Adipocyte (in vitro differentiated cells): ENCODE data around the gene CXCL1.
A peak's percentile ranks its signal among the peaks of the same experiment; 100 is the strongest.

Experiments
- DNase-seq: peaks from one replicate; pipeline ENCODE4 v3.0.0-alpha.2; 2015; ENCODE audit warnings: low read depth
- H3K27me3 ChIP-seq: replicated peaks from 2 replicates; pipeline ENCODE4 v1.7.0; 2013; ENCODE audit warnings: mild to moderate bottlenecking, low read length, moderate library complexity; ENCODE audit not compliant: control insufficient read depth, insufficient read depth
- H3K36me3 ChIP-seq: 2 replicates; pipeline ENCODE4 v1.7.0; 2013; ENCODE audit warnings: low read length, mild to moderate bottlenecking, moderate library complexity; ENCODE audit not compliant: control insufficient read depth, insufficient read depth, severe bottlenecking
- H3K4me1 ChIP-seq: 2 replicates; pipeline ENCODE4 v1.7.0; 2013; ENCODE audit warnings: mild to moderate bottlenecking, low read length, moderate library complexity; ENCODE audit not compliant: control insufficient read depth, insufficient read depth
- H3K4me3 ChIP-seq: 2 replicates; pipeline ENCODE4 v1.7.0; 2013; ENCODE audit warnings: mild to moderate bottlenecking, low read length, moderate library complexity
- H3K9ac ChIP-seq: 2 replicates; pipeline ENCODE4 v1.7.0; 2013; ENCODE audit warnings: mild to moderate bottlenecking, low read length, moderate library complexity
- H3K9me3 ChIP-seq: 2 replicates; pipeline ENCODE4 v1.7.0; 2013; ENCODE audit warnings: mild to moderate bottlenecking, low read length, moderate library complexity; ENCODE audit not compliant: control insufficient read depth

CXCL1 gene

DNA sequence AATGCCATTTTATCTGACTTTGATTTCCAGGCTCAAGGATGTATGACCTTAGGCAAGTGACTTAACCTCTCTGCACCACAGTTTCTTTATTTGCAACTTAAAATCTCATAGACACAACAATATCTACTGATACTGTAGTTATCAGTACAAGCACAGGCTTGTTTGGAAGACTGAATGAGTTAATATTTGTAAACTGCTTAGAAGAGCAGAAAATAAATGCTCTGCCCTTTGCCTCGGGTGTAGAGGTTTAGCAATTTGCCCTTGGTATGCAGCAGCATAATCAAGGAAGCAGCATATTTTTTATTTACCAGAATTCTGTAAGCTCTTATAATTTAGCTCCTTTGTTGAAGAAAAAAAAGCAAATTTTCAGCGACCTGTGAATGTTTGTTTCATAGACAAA lies 2.9 kb upstream of the CXCL1 start:
- H3K36me3 ChIP-seq: no peaks in the 10 kb centered on the region
- H3K4me3 ChIP-seq: no peak overlapping the region
- H3K4me1 ChIP-seq: peaks cover 42% of the 10 kb centered on the region
- H3K27me3 ChIP-seq: no peaks in the 10 kb centered on the region
- peak; percentile 18 for DNase-seq
- H3K9ac ChIP-seq: no peak overlapping the region
- H3K9me3 ChIP-seq: no peaks in the 10 kb centered on the region

DNA sequence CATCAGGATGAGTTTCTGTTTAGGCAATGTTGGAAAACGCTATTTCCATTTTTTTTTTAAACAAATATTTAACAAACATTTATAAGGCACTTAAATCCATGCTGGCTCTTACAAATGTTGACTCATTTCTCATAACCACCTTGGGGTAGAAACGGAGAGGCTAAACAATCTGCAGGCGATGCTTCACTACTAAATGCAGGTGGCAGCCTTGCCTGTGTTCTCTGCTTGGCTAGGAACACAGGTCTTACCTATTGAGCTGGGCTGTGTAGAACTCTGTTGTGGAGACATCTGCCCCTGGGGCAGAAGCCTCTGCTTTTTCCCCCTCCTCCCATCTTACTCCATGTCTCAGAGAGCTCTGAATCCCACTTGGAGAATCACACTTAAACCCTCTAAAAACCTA lies 1.4 kb upstream of the CXCL1 start:
- no peak overlapping the region for H3K4me3 ChIP-seq
- no peak for DNase-seq
- H3K9ac ChIP-seq: no peak overlapping the region
- H3K36me3 ChIP-seq: no peaks in the 10 kb centered on the region
- no peaks in the 10 kb centered on the region for H3K9me3 ChIP-seq
- H3K4me1 ChIP-seq: peaks cover 42% of the 10 kb centered on the region
- no peaks in the 10 kb centered on the region for H3K27me3 ChIP-seq

DNA sequence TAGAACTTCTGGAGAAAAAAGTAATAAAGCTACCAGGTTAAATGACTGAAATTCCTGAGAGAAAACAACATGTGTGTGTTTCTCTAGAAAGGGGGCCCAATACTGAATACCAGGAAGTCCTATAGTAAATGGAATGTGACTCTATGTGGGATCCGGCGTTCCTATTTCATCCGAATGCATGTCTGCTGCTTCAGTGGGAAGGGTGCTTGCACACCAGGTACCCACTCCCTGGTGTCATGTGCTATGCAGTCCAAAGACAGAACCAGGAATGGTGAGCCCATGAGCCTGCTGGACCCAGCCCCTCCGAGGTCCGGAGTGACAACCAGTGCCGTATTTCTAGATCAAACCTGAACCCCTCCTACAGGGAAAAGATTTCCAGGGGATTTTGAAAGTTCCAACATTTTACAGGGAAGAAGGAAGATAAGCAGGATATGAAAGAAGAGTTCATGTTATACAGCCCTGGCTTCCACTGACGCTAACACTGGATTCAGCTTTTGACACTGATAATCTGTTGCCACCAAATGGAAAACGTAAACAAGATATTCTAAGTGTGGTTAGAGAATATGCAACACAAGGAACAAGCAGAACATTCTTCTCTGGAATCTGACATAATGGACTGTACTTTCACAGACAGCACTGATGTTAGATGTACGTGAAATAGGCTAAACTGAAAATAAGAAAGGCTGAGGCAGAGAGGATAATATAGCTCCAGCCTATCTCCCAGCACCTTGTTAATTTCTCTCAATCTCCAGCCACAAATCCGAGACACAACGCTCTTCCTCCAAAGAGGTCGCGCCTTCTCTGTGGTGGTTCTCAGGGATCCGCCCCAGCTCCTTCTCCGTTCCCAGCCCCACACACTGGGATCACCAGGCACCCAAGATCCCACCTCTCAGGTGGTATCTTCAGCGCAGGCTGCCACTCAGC lies 725 bp upstream of the CXCL1 start:
- H3K4me3 ChIP-seq: peak overlapping the region; percentile 83
- H3K9ac ChIP-seq: peak overlapping the region; percentile 80
- no peaks in the 10 kb centered on the region for H3K9me3 ChIP-seq
- no peaks in the 10 kb centered on the region for H3K36me3 ChIP-seq
- peaks cover 42% of the 10 kb centered on the region for H3K4me1 ChIP-seq
- DNase-seq: peak; percentile 31
- H3K27me3 ChIP-seq: no peaks in the 10 kb centered on the region

DNA sequence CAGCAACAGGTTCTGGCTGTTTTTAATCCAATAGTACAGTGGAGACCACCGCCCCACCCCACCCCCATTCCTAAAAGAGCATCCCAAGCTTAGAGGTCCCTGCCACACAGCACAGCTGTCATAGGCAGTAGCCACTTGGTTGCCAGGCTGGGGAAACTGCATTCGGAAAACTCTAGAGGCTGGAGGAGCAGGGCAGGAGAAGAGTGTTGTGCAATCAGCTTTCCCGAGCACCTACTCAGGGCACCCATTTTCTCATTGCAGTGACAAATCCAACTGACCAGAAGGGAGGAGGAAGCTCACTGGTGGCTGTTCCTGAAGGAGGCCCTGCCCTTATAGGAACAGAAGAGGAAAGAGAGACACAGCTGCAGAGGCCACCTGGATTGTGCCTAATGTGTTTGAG lies 1.1 kb downstream of the CXCL1 start:
- H3K4me3 ChIP-seq: peak overlapping the region; percentile 83
- H3K27me3 ChIP-seq: no peaks in the 10 kb centered on the region
- peak; percentile 28 for DNase-seq

DNA sequence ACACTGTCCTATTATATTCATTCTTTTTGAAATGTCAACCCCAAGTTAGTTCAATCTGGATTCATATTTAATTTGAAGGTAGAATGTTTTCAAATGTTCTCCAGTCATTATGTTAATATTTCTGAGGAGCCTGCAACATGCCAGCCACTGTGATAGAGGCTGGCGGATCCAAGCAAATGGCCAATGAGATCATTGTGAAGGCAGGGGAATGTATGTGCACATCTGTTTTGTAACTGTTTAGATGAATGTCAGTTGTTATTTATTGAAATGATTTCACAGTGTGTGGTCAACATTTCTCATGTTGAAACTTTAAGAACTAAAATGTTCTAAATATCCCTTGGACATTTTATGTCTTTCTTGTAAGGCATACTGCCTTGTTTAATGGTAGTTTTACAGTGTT lies 1.6 kb downstream of the CXCL1 start:
- peak; percentile 70 for DNase-seq
- Histone ChIP-seq H3K9me3 (no peaks in the 10 kb centered on the region), H3K36me3 (no peaks in the 10 kb centered on the region), H3K9ac (no peak overlapping the region), H3K4me3 (peak overlapping the region; percentile 83), H3K4me1 (peaks cover 51% of the 10 kb centered on the region), H3K27me3 (no peaks in the 10 kb centered on the region)

More for the DNA sequence above, 1.1 kb downstream of the CXCL1 start:
- no peaks in the 10 kb centered on the region for H3K36me3 ChIP-seq
- no peaks in the 10 kb centered on the region for H3K9me3 ChIP-seq
- H3K9ac ChIP-seq: peak overlapping the region; percentile 80
- H3K4me1 ChIP-seq: peaks cover 50% of the 10 kb centered on the region

DNA sequence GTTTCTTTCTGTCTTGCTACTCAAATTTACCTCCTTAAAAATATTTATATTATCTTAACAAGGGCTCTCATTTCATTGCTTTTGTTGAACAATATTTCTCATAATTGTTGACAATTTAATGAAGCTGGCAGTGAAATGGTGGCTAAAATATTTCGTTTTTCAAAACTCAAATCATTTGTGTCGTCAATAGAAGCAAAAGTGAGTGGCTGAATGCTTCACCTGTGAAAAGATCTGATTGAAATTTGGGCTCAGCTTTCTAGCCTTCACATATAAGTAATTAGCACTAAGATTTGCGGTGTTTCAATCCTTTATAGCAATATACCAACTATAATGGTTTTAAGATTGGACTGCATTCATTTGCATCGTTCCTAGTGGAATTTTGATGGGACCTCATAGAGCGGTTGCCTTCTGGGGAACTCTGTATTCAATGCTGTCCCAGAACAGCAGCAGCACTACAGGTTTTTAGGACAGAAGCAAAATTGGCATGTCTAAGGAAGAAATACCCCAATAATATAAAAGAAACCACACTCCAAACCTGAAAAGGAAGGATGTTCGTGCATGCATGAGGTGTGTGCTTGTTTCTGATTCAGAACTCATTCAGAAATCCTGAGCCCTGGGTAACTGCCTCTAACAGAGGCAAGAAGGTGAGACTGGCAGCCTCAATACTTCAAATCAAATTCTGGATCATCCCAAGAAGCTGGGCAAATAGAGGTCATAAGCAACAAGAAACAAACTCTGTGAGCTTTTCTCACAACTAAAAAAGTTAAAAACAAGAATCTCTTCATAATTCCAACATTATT lies 2.5 kb downstream of the CXCL1 start:
- Histone ChIP-seq H3K27me3 (no peaks in the 10 kb centered on the region), H3K4me1 (peaks cover 45% of the 10 kb centered on the region), H3K9ac (no peak overlapping the region), H3K36me3 (no peaks in the 10 kb centered on the region), H3K9me3 (no peaks in the 10 kb centered on the region), H3K4me3 (no peak overlapping the region)
- no peak for DNase-seq

DNA sequence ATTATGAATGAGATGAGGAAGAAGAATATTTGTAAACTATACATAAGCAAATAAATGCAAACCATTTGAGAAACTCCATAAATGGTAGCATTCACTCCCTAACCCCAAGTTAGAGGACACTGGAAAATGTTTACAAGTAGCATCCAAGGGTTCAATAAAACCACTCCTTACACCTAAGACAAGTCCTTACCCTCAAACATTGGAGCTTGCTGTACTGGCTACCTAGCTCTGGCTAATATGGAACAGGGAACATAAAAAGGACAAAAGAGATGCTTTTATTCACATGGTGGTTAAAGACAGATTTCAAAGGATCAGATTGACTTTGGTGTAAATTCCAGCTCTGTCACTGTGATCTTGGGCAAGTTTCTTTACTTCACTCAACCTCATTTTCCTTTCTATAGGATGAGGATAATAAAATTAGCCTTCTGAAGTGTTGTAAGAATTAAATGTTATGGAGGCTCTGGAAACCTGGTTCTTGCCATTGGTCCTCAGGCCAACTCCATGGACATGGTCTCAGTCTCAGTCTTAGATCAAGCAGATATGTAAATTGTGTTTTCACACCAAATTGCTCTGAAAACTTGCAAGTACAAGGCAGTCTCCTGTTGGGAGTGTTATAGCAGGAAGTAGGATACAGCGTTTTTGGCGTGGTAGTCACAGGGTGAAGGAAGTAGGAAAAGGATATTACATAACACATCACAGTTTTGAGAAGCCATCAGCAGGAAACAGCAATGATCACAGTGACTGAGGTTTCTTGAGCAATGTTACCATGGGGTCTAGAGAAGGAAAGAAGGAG lies 3.3 kb downstream of the CXCL1 start:
- H3K4me1 ChIP-seq: peaks cover 39% of the 10 kb centered on the region
- DNase-seq: no peak

DNA sequence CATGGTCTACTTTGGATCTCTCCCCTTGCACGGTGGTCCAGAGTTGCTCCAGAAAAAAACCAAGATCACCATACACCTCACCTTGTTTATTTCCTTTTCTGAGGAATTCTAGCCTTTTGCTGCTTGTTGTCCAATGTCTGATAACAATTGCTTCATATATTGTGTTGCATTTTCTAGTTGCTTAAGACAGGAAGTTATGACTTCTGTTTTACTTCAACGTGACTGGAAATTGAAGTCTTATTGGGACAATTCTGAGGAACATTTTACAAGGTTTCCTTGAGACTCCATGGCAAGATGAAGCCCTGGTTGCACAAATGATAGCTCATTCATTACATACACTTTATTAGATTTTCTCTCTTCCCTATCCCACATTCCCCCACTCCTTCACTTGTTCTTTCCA lies 5.2 kb downstream of the CXCL1 start:
- no peaks in the 10 kb centered on the region for H3K9me3 ChIP-seq
- H3K27me3 ChIP-seq: no peaks in the 10 kb centered on the region
- no peak overlapping the region for H3K4me3 ChIP-seq
- H3K4me1 ChIP-seq: peaks cover 31% of the 10 kb centered on the region
- no peak for DNase-seq
- H3K9ac ChIP-seq: no peak overlapping the region
- no peaks in the 10 kb centered on the region for H3K36me3 ChIP-seq

More for the DNA sequence above, 3.3 kb downstream of the CXCL1 start:
- no peaks in the 10 kb centered on the region for H3K36me3 ChIP-seq
- H3K27me3 ChIP-seq: no peaks in the 10 kb centered on the region
- no peak overlapping the region for H3K4me3 ChIP-seq
- no peak overlapping the region for H3K9ac ChIP-seq
- H3K9me3 ChIP-seq: no peaks in the 10 kb centered on the region

DNA sequence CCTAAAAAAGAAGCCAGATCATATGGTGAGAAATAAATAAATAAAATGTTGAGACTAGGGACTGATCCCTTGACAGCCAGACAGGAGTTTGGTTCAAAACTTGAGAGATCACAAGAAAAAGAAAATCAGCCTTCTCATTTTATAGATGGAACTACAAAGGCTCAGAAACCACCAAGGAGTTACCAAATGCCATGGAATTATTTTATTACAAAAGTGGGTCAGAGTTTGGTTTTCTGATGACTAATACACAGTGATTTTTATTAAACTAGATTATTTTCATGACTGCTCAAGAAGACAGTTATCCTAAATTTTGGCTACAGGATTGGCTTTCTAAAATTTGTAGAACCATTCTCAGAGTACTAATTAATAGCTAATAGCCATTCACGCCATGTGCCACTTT lies 6.2 kb downstream of the CXCL1 start:
- no peaks in the 10 kb centered on the region for H3K27me3 ChIP-seq
- no peak overlapping the region for H3K9ac ChIP-seq
- no peaks in the 10 kb centered on the region for H3K9me3 ChIP-seq
- H3K4me3 ChIP-seq: no peak overlapping the region
- DNase-seq: peak; percentile 54
- no peaks in the 10 kb centered on the region for H3K36me3 ChIP-seq
- H3K4me1 ChIP-seq: peaks cover 23% of the 10 kb centered on the region

DNA sequence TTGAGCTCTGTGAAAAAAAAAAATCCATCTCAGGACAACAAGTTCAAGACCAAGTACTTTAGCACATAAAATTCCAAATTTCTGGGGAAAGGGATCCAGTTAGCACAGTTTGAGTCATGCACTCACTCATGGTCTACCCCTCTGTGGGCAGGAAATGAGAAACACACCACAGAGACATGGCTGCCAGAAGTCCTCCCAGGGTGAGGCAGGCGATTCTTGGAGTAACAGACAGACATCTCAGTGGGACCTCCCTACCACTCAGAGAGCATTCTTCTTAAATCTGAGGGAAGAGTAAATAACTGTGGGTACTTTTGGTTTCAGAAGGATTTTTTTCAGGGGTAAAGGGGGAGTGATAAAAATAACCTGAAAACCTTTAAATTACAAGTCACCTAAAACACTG lies 14.1 kb downstream of the CXCL1 start:
- no peak overlapping the region for H3K4me3 ChIP-seq
- no peaks in the 10 kb centered on the region for H3K9me3 ChIP-seq
- H3K36me3 ChIP-seq: no peaks in the 10 kb centered on the region
- no peak overlapping the region for H3K9ac ChIP-seq
- H3K27me3 ChIP-seq: no peaks in the 10 kb centered on the region
- H3K4me1 ChIP-seq: peaks cover 18% of the 10 kb centered on the region
- no peak for DNase-seq
